H9 (cell line): Measurements from ENCODE around the gene AFF2. TPM values are rescaled to one million over a fixed set of nuclear protein-coding genes. Genes with fewer than 3 reads are reported as not detected.

Experiments
- DNase-seq: peaks from one replicate; pipeline ENCODE4 v3.0.0-alpha.2; 2017
- H2AFZ ChIP-seq: one replicate; pipeline ENCODE4 v1.6.1; 2013; ENCODE audit warnings: mild to moderate bottlenecking, low read length, control low read depth, moderate library complexity
- H2AK5ac ChIP-seq: 2 replicates; pipeline ENCODE4 v1.6.1; 2013; ENCODE audit warnings: low read length, control low read depth, mixed read lengths; ENCODE audit not compliant: insufficient read length
- H2BK120ac ChIP-seq: one replicate; pipeline ENCODE4 v1.6.1; 2013; ENCODE audit warnings: low read depth, mild to moderate bottlenecking, low read length, control low read depth, inconsistent platforms; ENCODE audit not compliant: poor library complexity, severe bottlenecking
- H2BK12ac ChIP-seq: 2 replicates; pipeline ENCODE4 v1.6.1; 2013; ENCODE audit warnings: low read length, control low read depth, mixed read lengths, low read depth; ENCODE audit not compliant: insufficient read length
- H2BK15ac ChIP-seq: 2 replicates; pipeline ENCODE4 v1.6.1; 2013; ENCODE audit warnings: low read depth, low read length, control low read depth
- H2BK20ac ChIP-seq: one replicate; pipeline ENCODE4 v1.6.1; 2013; ENCODE audit warnings: low read depth, mild to moderate bottlenecking, low read length, control low read depth, inconsistent platforms; ENCODE audit not compliant: poor library complexity, severe bottlenecking
- H2BK5ac ChIP-seq: 2 replicates; pipeline ENCODE4 v1.6.1; 2013; ENCODE audit warnings: low read length, control low read depth, mixed read lengths; ENCODE audit not compliant: insufficient read length
- H3K14ac ChIP-seq: 2 replicates; pipeline ENCODE4 v1.6.1; 2013; ENCODE audit warnings: low read length, control low read depth; ENCODE audit not compliant: insufficient read depth
- H3K18ac ChIP-seq: 2 replicates; pipeline ENCODE4 v1.6.1; 2013; ENCODE audit warnings: low read depth, mild to moderate bottlenecking, mixed read lengths, low read length, control low read depth; ENCODE audit not compliant: insufficient read length
- H3K23ac ChIP-seq: 2 replicates; pipeline ENCODE4 v1.6.1; 2013; ENCODE audit warnings: low read length, control low read depth, mixed read lengths, low read depth; ENCODE audit not compliant: insufficient read length
- H3K23me2 ChIP-seq: 2 replicates; pipeline ENCODE4 v1.6.1; 2013; ENCODE audit warnings: low read depth, mild to moderate bottlenecking, mixed read lengths, low read length, control low read depth; ENCODE audit not compliant: insufficient read length, poor library complexity, severe bottlenecking
- H3K27ac ChIP-seq: 2 replicates; pipeline ENCODE4 v1.5.1; 2013; ENCODE audit warnings: low read length, control low read depth, mixed read lengths, low read depth; ENCODE audit not compliant: insufficient read length
- H3K27me3 ChIP-seq: 2 replicates; pipeline ENCODE4 v1.6.1; 2013; ENCODE audit warnings: low read length, control low read depth, inconsistent platforms; ENCODE audit not compliant: insufficient read depth
- H3K4ac ChIP-seq: 2 replicates; pipeline ENCODE4 v1.6.1; 2013; ENCODE audit warnings: low read depth, mild to moderate bottlenecking, control low read depth, inconsistent platforms, low read length, moderate library complexity
- H3K4me1 ChIP-seq: 2 replicates; pipeline ENCODE4 v1.6.1; 2013; ENCODE audit warnings: low read length, control low read depth, inconsistent platforms; ENCODE audit not compliant: insufficient read depth
- H3K4me2 ChIP-seq: 2 replicates; pipeline ENCODE4 v1.6.1; 2013; ENCODE audit warnings: low read length, control low read depth, mixed read lengths; ENCODE audit not compliant: insufficient read length, insufficient read depth
- H3K56ac ChIP-seq: 2 replicates; pipeline ENCODE4 v1.6.1; 2013; ENCODE audit warnings: low read depth, mild to moderate bottlenecking, mixed read lengths, low read length, control low read depth; ENCODE audit not compliant: insufficient read length
- H3K79me1 ChIP-seq: 2 replicates; pipeline ENCODE4 v1.6.1; 2013; ENCODE audit warnings: low read depth, mild to moderate bottlenecking, moderate library complexity, low read length, control low read depth, inconsistent platforms; ENCODE audit not compliant: insufficient read depth, poor library complexity, severe bottlenecking
- H3K79me2 ChIP-seq: 2 replicates; pipeline ENCODE4 v1.6.1; 2013; ENCODE audit warnings: low read length, control low read depth, inconsistent platforms; ENCODE audit not compliant: insufficient read depth
- H3K9ac ChIP-seq: 2 replicates; pipeline ENCODE4 v1.6.1; 2013; ENCODE audit warnings: low read length, control low read depth, mixed read lengths; ENCODE audit not compliant: insufficient read length; ENCODE audit errors: extremely low read depth
- H3K9me3 ChIP-seq: one replicate; pipeline ENCODE4 v1.6.1; 2013; ENCODE audit warnings: low read depth, low read length, inconsistent platforms; ENCODE audit not compliant: control insufficient read depth
- H3T11ph ChIP-seq: one replicate; pipeline ENCODE4 v1.6.1; 2013; ENCODE audit warnings: mild to moderate bottlenecking, low read length, control low read depth, inconsistent platforms
- H4K20me1 ChIP-seq: one replicate; pipeline ENCODE4 v1.6.1; 2013; ENCODE audit not compliant: control insufficient read depth, insufficient read length, insufficient read depth
- H4K5ac ChIP-seq: 2 replicates; pipeline ENCODE4 v1.6.1; 2013; ENCODE audit warnings: low read depth, mild to moderate bottlenecking, mixed read lengths, low read length, control low read depth; ENCODE audit not compliant: insufficient read length
- H4K8ac ChIP-seq: replicated peaks from 2 replicates; pipeline ENCODE4 v1.6.1; 2013; ENCODE audit warnings: low read length, control low read depth, mixed read lengths, low read depth; ENCODE audit not compliant: insufficient read length
- H4K91ac ChIP-seq: 2 replicates; pipeline ENCODE4 v1.6.1; 2013; ENCODE audit warnings: low read depth, mild to moderate bottlenecking, moderate library complexity, mixed read lengths, low read length, control low read depth; ENCODE audit not compliant: insufficient read length
- H3K27ac Mint-ChIP-seq, 3 experiments: 2 replicates in 2 of 3; 3 replicates in 1 of 3; pipeline ENCODE4 v1.8.0; 2020 to 2021; ENCODE audit warnings: mixed read lengths in 3 of 3, mild to moderate bottlenecking in 1 of 3, moderate library complexity in 1 of 3
- H3K27me3 Mint-ChIP-seq: 2 replicates; pipeline ENCODE4 v1.8.0; 2021; ENCODE audit warnings: low read depth, mild to moderate bottlenecking, moderate library complexity, mixed read lengths
- H3K36me3 Mint-ChIP-seq, 3 experiments: 2 replicates in 2 of 3; 3 replicates in 1 of 3; pipeline ENCODE4 v1.8.0; 2020 to 2021; ENCODE audit warnings: low read depth in 3 of 3, mixed read lengths in 3 of 3; ENCODE audit not compliant: insufficient read depth in 1 of 3
- H3K4me1 Mint-ChIP-seq, 2 experiments: 2 replicates each; pipeline ENCODE4 v1.8.0; 2020; ENCODE audit warnings: mixed read lengths in 2 of 2
- H3K4me3 Mint-ChIP-seq, 2 experiments: 2 replicates in 1 of 2; 3 replicates in 1 of 2; pipeline ENCODE4 v1.8.0; 2020 to 2021; ENCODE audit warnings: mild to moderate bottlenecking in 2 of 2, mixed read lengths in 2 of 2, moderate library complexity in 1 of 2
- H3K9me3 Mint-ChIP-seq, 2 experiments: 2 replicates in 1 of 2; 3 replicates in 1 of 2; pipeline ENCODE4 v1.8.0; 2020; ENCODE audit warnings: mild to moderate bottlenecking in 2 of 2, mixed read lengths in 2 of 2, moderate library complexity in 1 of 2
- CTCF ChIP-seq: fragments of 200-600 bp; sonication (generic); conservative IDR thresholded peaks from 3 replicates; pipeline ENCODE4 v1.8.0; 2021; ENCODE audit warnings: antibody characterized with exemption, mild to moderate bottlenecking
- WGBS: extraction: QIAGEN DNeasy Blood & Tissue Kit; methylation state at CpG from one replicate; pipeline ENCODE4 v1.1.7; 2013; ENCODE audit warnings: missing lambda C conversion rate, low lambda C conversion rate, mixed read lengths; ENCODE audit not compliant: insufficient read length; ENCODE audit errors: extremely low coverage; 5-methylcytosine and 5-hydroxymethylcytosine counted together
- total RNA-seq: library from RNA; stranded (reverse); gene quantifications from 2 replicates; pipeline ENCODE4 v1.2.1, GENCODE V29; 2021

The AFF2 gene
- total RNA-seq, 1 experiment from 2014 or later, result 14.6 TPM

GRCh38 chrX:148457279-148457678 is 43.1 kb upstream of the AFF2 start:
- Mint-ChIP-seq H3K9me3 (peaks cover 59 to 73% of the 10 kb centered on the region in 2 experiments), H3K36me3 (peaks cover 0 to 3% (median 0%) of the 10 kb centered on the region in 3 experiments; a peak in 3 of 7 replicates), H3K27me3 (no peaks in the 10 kb centered on the region; the same call in 1 of the 2 replicates), H3K27ac (no peak overlapping the region), H3K4me3 (no peak overlapping the region), H3K4me1 (peaks cover 0 to 2% of the 10 kb centered on the region in 2 experiments; a peak in 1 of 4 replicates)
- Histone ChIP-seq H3K23me2 (no peaks in the 10 kb centered on the region), H3K9ac (no peak overlapping the region), H2BK20ac (no peak overlapping the region), H2AFZ (no peak overlapping the region), H3K18ac (no peak overlapping the region), H2BK5ac (no peak overlapping the region), H3K4me2 (no peak overlapping the region), H3K27ac (no peak overlapping the region), H3K9me3 (peaks cover 47% of the 10 kb centered on the region), H4K20me1 (no peaks in the 10 kb centered on the region), H3K4me1 (no peaks in the 10 kb centered on the region), H4K91ac (no peak overlapping the region), H3T11ph (no peak overlapping the region), H3K27me3 (no peaks in the 10 kb centered on the region), H3K79me1 (no peaks in the 10 kb centered on the region), H4K5ac (no peak overlapping the region), H3K56ac (no peak overlapping the region), H2BK120ac (no peak overlapping the region), H2AK5ac (no peak overlapping the region), H4K8ac (no peak overlapping the region), H2BK15ac (no peak overlapping the region), H3K4ac (no peak overlapping the region), H2BK12ac (no peak overlapping the region), H3K79me2 (no peaks in the 10 kb centered on the region), H3K14ac (no peak overlapping the region), H3K23ac (no peak overlapping the region)
- WGBS, result no CpG with 5 or more reads among the region's 3 CpGs
- no peak for TF ChIP-seq CTCF
- DNase-seq, result no peak
